Progenitor cell of endocrine pancreas (in vitro differentiated cells): ENCODE results near the gene ETDC. TPM values are rescaled to one million over a fixed set of nuclear protein-coding genes. Genes with fewer than 3 reads are reported as not detected.
"Not testable (repeated sequence)": the region's sequence is repeated elsewhere in the genome, so short reads cannot be mapped to it uniquely, and the experiment has no call there.

ENCODE experiments used
- DNase-seq: peaks from one replicate; pipeline ENCODE4 v3.0.0; 2021; ENCODE audit warnings: low spot score; ENCODE audit not compliant: unreplicated experiment
- H3K27ac Mint-ChIP-seq: 2 replicates; pipeline ENCODE4 v1.8.0; 2021; ENCODE audit warnings: mild to moderate bottlenecking, moderate library complexity, mixed read lengths
- H3K27me3 Mint-ChIP-seq: 2 replicates; pipeline ENCODE4 v1.8.0; 2021; ENCODE audit warnings: mixed read lengths
- H3K36me3 Mint-ChIP-seq: 2 replicates; pipeline ENCODE4 v1.8.0; 2022; ENCODE audit warnings: mixed read lengths; ENCODE audit not compliant: insufficient read depth
- H3K4me1 Mint-ChIP-seq: 2 replicates; pipeline ENCODE4 v1.8.0; 2021; ENCODE audit warnings: low read depth, mixed read lengths
- H3K4me3 Mint-ChIP-seq: 2 replicates; pipeline ENCODE4 v1.8.0; 2021; ENCODE audit warnings: low read depth, mild to moderate bottlenecking, moderate library complexity, mixed read lengths
- H3K9me3 Mint-ChIP-seq: 2 replicates; pipeline ENCODE4 v1.8.0; 2021; ENCODE audit warnings: low read depth, mixed read lengths
- CTCF ChIP-seq: fragments of 200-600 bp; sonication (generic); IDR thresholded peaks from one replicate; pipeline ENCODE4 v1.5.0; 2021; ENCODE audit warnings: antibody characterized with exemption, mild to moderate bottlenecking; ENCODE audit not compliant: unreplicated experiment
- total RNA-seq: library from RNA; stranded (reverse); gene quantifications from 2 replicates; pipeline ENCODE4 v1.2.1, GENCODE V29; 2021

ETDC gene
- total RNA-seq, 1 donor from 2014 or later: not detected

GRCh38 chrX:135307171-135307570 is 2.1 kb upstream of the ETDC start:
- peaks cover 25% of the 10 kb centered on the region for H3K9me3 Mint-ChIP-seq

GRCh38 chrX:135308345-135308855 is 880 bp upstream of the ETDC start:
- Mint-ChIP-seq H3K36me3 (peaks cover 1% of the 10 kb centered on the region), H3K27me3 (no peaks in the 10 kb centered on the region), H3K9me3 (peaks cover 30% of the 10 kb centered on the region), H3K4me3 (no peak overlapping the region), H3K4me1 (peaks cover under 1% of the 10 kb centered on the region), H3K27ac (no peak overlapping the region)
- TF ChIP-seq CTCF: no peak
- no peak for DNase-seq

More at GRCh38 chrX:135307171-135307570, 2.1 kb upstream of the ETDC start:
- peaks cover 1% of the 10 kb centered on the region for H3K36me3 Mint-ChIP-seq
- H3K4me3 Mint-ChIP-seq: no peak overlapping the region
- no peak overlapping the region for H3K27ac Mint-ChIP-seq
- no peak for DNase-seq
- peaks cover 11% of the 10 kb centered on the region for H3K4me1 Mint-ChIP-seq
- no peaks in the 10 kb centered on the region for H3K27me3 Mint-ChIP-seq
- TF ChIP-seq CTCF: no peak

- H3K4me1 Mint-ChIP-seq: no peaks in the 10 kb centered on the region
- H3K36me3 Mint-ChIP-seq: peaks cover 39% of the 10 kb centered on the region
- DNase-seq: no peak
- TF ChIP-seq CTCF: no peak
- H3K27me3 Mint-ChIP-seq: no peaks in the 10 kb centered on the region
- peaks cover 72% of the 10 kb centered on the region for H3K9me3 Mint-ChIP-seq
- no peak overlapping the region for H3K27ac Mint-ChIP-seq
- H3K4me3 Mint-ChIP-seq: no peak overlapping the region
Observed at GRCh38 chrX:135315864-135316263, 6.6 kb downstream of the ETDC start.

- Mint-ChIP-seq H3K9me3 (peaks cover 45% of the 10 kb centered on the region), H3K27ac (no peak overlapping the region), H3K4me1 (no peaks in the 10 kb centered on the region), H3K4me3 (no peak overlapping the region), H3K27me3 (no peaks in the 10 kb centered on the region), H3K36me3 (peaks cover 40% of the 10 kb centered on the region)
- DNase-seq: no peak
- no peak for TF ChIP-seq CTCF
Observed at GRCh38 chrX:135324463-135324862, 15.2 kb downstream of the ETDC start.

- not testable (repeated sequence) for DNase-seq, H3K4me1 Mint-ChIP-seq, H3K4me3 Mint-ChIP-seq, H3K27me3 Mint-ChIP-seq, H3K27ac Mint-ChIP-seq
- peaks cover 43% of the 10 kb centered on the region for H3K9me3 Mint-ChIP-seq
- peaks cover 39% of the 10 kb centered on the region for H3K36me3 Mint-ChIP-seq
Observed at GRCh38 chrX:135325036-135325818, 15.9 kb downstream of the ETDC start.

GRCh38 chrX:135327299-135327698 is 18.0 kb downstream of the ETDC start:
- Mint-ChIP-seq H3K36me3 (peaks cover 27% of the 10 kb centered on the region), H3K27me3 (no peaks in the 10 kb centered on the region), H3K4me1 (no peaks in the 10 kb centered on the region), H3K9me3 (peaks cover 33% of the 10 kb centered on the region), H3K27ac (no peak overlapping the region), H3K4me3 (no peak overlapping the region)
- DNase-seq: no peak
- no peak for TF ChIP-seq CTCF
